HCT116 (cell line): ENCODE measurements around the gene MAML3. TPM values are rescaled to one million over a fixed set of nuclear protein-coding genes. Genes with fewer than 3 reads are reported as not detected.

Source experiments
- ATAC-seq: fragments of 200-7000 bp; cut with Tn5 transposase; 2 replicates; pipeline ENCODE4 v1.9.1; 2020; ENCODE audit warnings: mild to moderate bottlenecking, moderate library complexity
- BruUV-seq: library from RNA; stranded (reverse); fragments of 400-500 nt; replicated peaks from 2 replicates; lab custom pipeline; 2021; lab: Mats Ljungman, UMichigan
- CTCF ChIA-PET: fragments of 300-600 bp; sonication (Branson Sonifier 250); formaldehyde crosslinking; loops from one replicate; lab custom pipeline; 2021; ENCODE audit warnings: antibody characterized with exemption; lab: Charles Lee
- POLR2A ChIA-PET: fragments of 300-600, 350-600 bp; sonication (Branson Sonifier 250); formaldehyde crosslinking; loops from one replicate; lab custom pipeline; 2021; ENCODE audit warnings: antibody characterized with exemption; lab: Charles Lee
- RAD21 ChIA-PET, 2 experiments: fragments of 300-600 bp; sonication (Branson Sonifier 250); formaldehyde crosslinking; loops; one replicate each; lab custom pipeline; 2023; ENCODE audit warnings: low total read pairs in 2 of 2; ENCODE audit not compliant: uncharacterized antibody in 2 of 2, unreplicated experiment in 2 of 2, low non-redundant PET in 1 of 2; lab: Charles Lee
- DNase-seq: peaks from one replicate; pipeline ENCODE4 v3.0.0-alpha.2; 2010; ENCODE audit warnings: low read depth, low spot score
- H2AFZ ChIP-seq: fragments of 200-600 bp; shearing (Covaris generic), sonication (generic); 2 replicates; pipeline ENCODE4 v1.6.1; 2017; ENCODE audit warnings: low read depth, mixed run types, mixed read lengths, antibody characterized with exemption, low read length; ENCODE audit not compliant: poor library complexity, severe bottlenecking
- H3K27ac ChIP-seq: 2 replicates; pipeline ENCODE4 v1.5.1; 2012; ENCODE audit warnings: low read depth, low read length
- H3K27me3 ChIP-seq: fragments of 200-600 bp; sonication (generic); 2 replicates; pipeline ENCODE4 v1.6.1; 2016; ENCODE audit warnings: mixed run types, low read length, mixed read lengths; ENCODE audit not compliant: insufficient read depth
- H3K36me3 ChIP-seq, 2 experiments: fragments of 200-500 bp in 1 of 2; fragments of 200-600 bp in 1 of 2; sonication (Bioruptor generic) in 1 of 2; sonication (generic) in 1 of 2; 2 replicates each; pipeline versions ENCODE4 v1.5.1 to v1.6.1; 2014 to 2016; ENCODE audit warnings: low read length in 2 of 2, inconsistent platforms in 1 of 2, mixed read lengths in 1 of 2, mixed run types in 1 of 2; ENCODE audit not compliant: insufficient read depth in 2 of 2, control insufficient read depth in 1 of 2
- H3K4me1 ChIP-seq, 2 experiments: fragments of 200-600 bp in 1 of 2; sonication (generic) in 1 of 2; 2 replicates each; pipeline versions ENCODE4 v1.5.1 to v1.6.1; 2012 to 2017; ENCODE audit warnings: low read length in 2 of 2, inconsistent platforms in 1 of 2, mild to moderate bottlenecking in 1 of 2, mixed read lengths in 1 of 2, mixed run types in 1 of 2, moderate library complexity in 1 of 2; ENCODE audit not compliant: insufficient read depth in 2 of 2, control insufficient read depth in 1 of 2
- H3K4me2 ChIP-seq: fragments of 200-600 bp; sonication (generic); 2 replicates; pipeline ENCODE4 v1.6.1; 2017; ENCODE audit warnings: mixed run types, low read length, mixed read lengths
- H3K4me3 ChIP-seq, 2 experiments: fragments of 200-600 bp in 1 of 2; sonication (generic) in 1 of 2; replicated peaks in 1 of 2; 2 replicates each; pipeline ENCODE4 v1.5.1; 2011 to 2016; ENCODE audit warnings: low read length in 2 of 2, control low read depth in 1 of 2, low read depth in 1 of 2, mild to moderate bottlenecking in 1 of 2, mixed read lengths in 1 of 2, mixed run types in 1 of 2
- H3K79me2 ChIP-seq: fragments of 200-600 bp; sonication (generic); 2 replicates; pipeline ENCODE4 v1.6.1; 2017; ENCODE audit warnings: mild to moderate bottlenecking, mixed run types, low read length, moderate library complexity, mixed read lengths; ENCODE audit not compliant: insufficient read depth
- H3K9ac ChIP-seq: fragments of 200-600 bp; sonication (generic); 2 replicates; pipeline ENCODE4 v1.6.1; 2016; ENCODE audit warnings: low read length, mixed read lengths
- H3K9me2 ChIP-seq: fragments of 200-600 bp; sonication (generic), shearing (Covaris generic); 2 replicates; pipeline ENCODE4 v1.6.1; 2017; ENCODE audit warnings: mixed run types, mild to moderate bottlenecking, moderate library complexity; ENCODE audit not compliant: insufficient read depth
- H3K9me3 ChIP-seq, 2 experiments: fragments of 200-500 bp in 1 of 2; fragments of 200-600 bp in 1 of 2; sonication (Bioruptor generic) in 1 of 2; sonication (generic) in 1 of 2; 2 replicates each; pipeline ENCODE4 v1.6.1; 2014 to 2017; ENCODE audit warnings: low read length in 2 of 2, mixed read lengths in 2 of 2, inconsistent platforms in 1 of 2, low read depth in 1 of 2, mild to moderate bottlenecking in 1 of 2, mixed run types in 1 of 2, moderate library complexity in 1 of 2; ENCODE audit not compliant: control insufficient read depth in 1 of 2, insufficient read depth in 1 of 2
- H4K20me1 ChIP-seq: fragments of 200-600 bp; sonication (generic), shearing (Covaris generic); 2 replicates; pipeline ENCODE4 v1.6.1; 2017; ENCODE audit warnings: mixed run types, mild to moderate bottlenecking, moderate library complexity; ENCODE audit not compliant: insufficient read depth
- CBX3 ChIP-seq: IDR thresholded peaks from 2 replicates; pipeline ENCODE4 v1.6.1; 2012; ENCODE audit warnings: low read depth
- CEBPB ChIP-seq: IDR thresholded peaks from 2 replicates; pipeline ENCODE4 v1.6.1; 2012; ENCODE audit warnings: low read depth
- EZH2phosphoT487 ChIP-seq: fragments of 200-600 bp; IDR thresholded peaks from 2 replicates; pipeline ENCODE4 v1.6.1; 2018; ENCODE audit warnings: antibody characterized with exemption, borderline replicate concordance
- FOSL1 ChIP-seq: IDR thresholded peaks from 2 replicates; pipeline ENCODE4 v1.6.1; 2012; ENCODE audit warnings: low read depth
- POLR2AphosphoS5 ChIP-seq: IDR thresholded peaks from 2 replicates; pipeline ENCODE4 v1.6.1; 2011; ENCODE audit warnings: mild to moderate bottlenecking, low read depth, low read length, moderate library complexity
- RAD21 ChIP-seq: IDR thresholded peaks from 2 replicates; pipeline ENCODE4 v1.6.1; 2012; ENCODE audit warnings: low read depth, mild to moderate bottlenecking
- SIN3A ChIP-seq: IDR thresholded peaks from 2 replicates; pipeline ENCODE4 v1.6.1; 2012; ENCODE audit warnings: low read depth
- SP1 ChIP-seq: IDR thresholded peaks from 2 replicates; pipeline ENCODE4 v1.6.1; 2012; ENCODE audit warnings: low read depth
- SRF ChIP-seq: IDR thresholded peaks from 2 replicates; pipeline ENCODE4 v1.6.1; 2012; ENCODE audit warnings: low read depth
- YY1 ChIP-seq: IDR thresholded peaks from 2 replicates; pipeline ENCODE4 v1.6.1; 2011; ENCODE audit warnings: low read length, low read depth, moderate library complexity, mild to moderate bottlenecking; ENCODE audit not compliant: insufficient replicate concordance; ENCODE audit errors: extremely low read depth
- intact Hi-C: fragments of 100-400 bp; cut with micrococcal nuclease; formaldehyde crosslinking; loops from 2 replicates; pipeline ENCODE4 v1.10.0; 2022
- total RNA-seq: library from RNA; stranded (reverse); gene quantifications from one replicate; pipeline ENCODE4 v1.2.1, GENCODE V29; 2021; ENCODE audit not compliant: unreplicated experiment
- TF ChIP-seq, protein P1 (sequence below): IDR thresholded peaks from 2 replicates; pipeline ENCODE4 v1.6.1; 2012; ENCODE audit warnings: low read depth

Gene MAML3
- total RNA-seq, 1 experiment from 2014 or later = 3.1 TPM

- CTCF ChIA-PET = no interaction called here
- Histone ChIP-seq H3K4me2 (no peak overlapping the region), H3K4me1 (no peaks in the 10 kb centered on the region), H3K9me3 (no peaks in the 10 kb centered on the region), H3K4me3 (no peak overlapping the region), H2AFZ (no peak overlapping the region), H3K9ac (no peak overlapping the region), H3K27me3 (0 out of 2 replicates have a peak, but pooled peaks cover 3% of the 10 kb centered on the region), H4K20me1 (no peaks in the 10 kb centered on the region), H3K9me2 (no peaks in the 10 kb centered on the region), H3K36me3 (no peaks in the 10 kb centered on the region), H3K79me2 (no peaks in the 10 kb centered on the region), H3K27ac (no peak overlapping the region)
- DNase-seq = no peak
- intact Hi-C loops = loop anchor here (10.0 kb wide), 1 partner anchor 349 kb away; no protein-coding TSS in a partner anchor
- ATAC-seq = no peak
- POLR2A ChIA-PET = no interaction called here
- TF ChIP-seq EZH2phosphoT487 (no peak), POLR2AphosphoS5 (no peak), SRF (no peak), CBX3 (no peak), CEBPB (no peak), FOSL1 (no peak), RAD21 (no peak), SIN3A (no peak), SP1 (no peak), YY1 (no peak)
- TF ChIP-seq, protein P1, sequence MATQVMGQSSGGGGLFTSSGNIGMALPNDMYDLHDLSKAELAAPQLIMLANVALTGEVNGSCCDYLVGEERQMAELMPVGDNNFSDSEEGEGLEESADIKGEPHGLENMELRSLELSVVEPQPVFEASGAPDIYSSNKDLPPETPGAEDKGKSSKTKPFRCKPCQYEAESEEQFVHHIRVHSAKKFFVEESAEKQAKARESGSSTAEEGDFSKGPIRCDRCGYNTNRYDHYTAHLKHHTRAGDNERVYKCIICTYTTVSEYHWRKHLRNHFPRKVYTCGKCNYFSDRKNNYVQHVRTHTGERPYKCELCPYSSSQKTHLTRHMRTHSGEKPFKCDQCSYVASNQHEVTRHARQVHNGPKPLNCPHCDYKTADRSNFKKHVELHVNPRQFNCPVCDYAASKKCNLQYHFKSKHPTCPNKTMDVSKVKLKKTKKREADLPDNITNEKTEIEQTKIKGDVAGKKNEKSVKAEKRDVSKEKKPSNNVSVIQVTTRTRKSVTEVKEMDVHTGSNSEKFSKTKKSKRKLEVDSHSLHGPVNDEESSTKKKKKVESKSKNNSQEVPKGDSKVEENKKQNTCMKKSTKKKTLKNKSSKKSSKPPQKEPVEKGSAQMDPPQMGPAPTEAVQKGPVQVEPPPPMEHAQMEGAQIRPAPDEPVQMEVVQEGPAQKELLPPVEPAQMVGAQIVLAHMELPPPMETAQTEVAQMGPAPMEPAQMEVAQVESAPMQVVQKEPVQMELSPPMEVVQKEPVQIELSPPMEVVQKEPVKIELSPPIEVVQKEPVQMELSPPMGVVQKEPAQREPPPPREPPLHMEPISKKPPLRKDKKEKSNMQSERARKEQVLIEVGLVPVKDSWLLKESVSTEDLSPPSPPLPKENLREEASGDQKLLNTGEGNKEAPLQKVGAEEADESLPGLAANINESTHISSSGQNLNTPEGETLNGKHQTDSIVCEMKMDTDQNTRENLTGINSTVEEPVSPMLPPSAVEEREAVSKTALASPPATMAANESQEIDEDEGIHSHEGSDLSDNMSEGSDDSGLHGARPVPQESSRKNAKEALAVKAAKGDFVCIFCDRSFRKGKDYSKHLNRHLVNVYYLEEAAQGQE = no peak
- RAD21 ChIA-PET = no interaction called here
- no TSS peak for BruUV-seq
Observed at GRCh38 chr4:140003876-140004548, 150.0 kb downstream of the MAML3 start.
